GM21390 (cell line): ENCODE results near the gene DNHD1.

Experiments
- ATAC-seq: cut with Tn5 transposase; IDR thresholded peaks from one replicate; pipeline ENCODE4 v1.9.1; 2021; ENCODE audit not compliant: unreplicated experiment

Gene DNHD1

GRCh38 chr11:6497069-6497839 is at the start of gene DNHD1:
DNHD1 (plus strand) TSS chr11:6497280; CDS start chr11:6498216, 936 bp downstream.
- ATAC-seq = no peak

GRCh38 chr11:6448574-6448973 is 48.5 kb upstream of the DNHD1 start:
- ATAC-seq = no peak

- ATAC-seq = no peak
These were observed 44.9 kb upstream of the DNHD1 start for GRCh38 chr11:6452219-6452618.

GRCh38 chr11:6453152-6453551 is 43.9 kb upstream of the DNHD1 start:
- no peak for ATAC-seq

- ATAC-seq = no peak
These were observed 42.0 kb upstream of the DNHD1 start for GRCh38 chr11:6455070-6455469.

GRCh38 chr11:6456361-6457073 is 40.6 kb upstream of the DNHD1 start:
- no peak for ATAC-seq

GRCh38 chr11:6457581-6458320 is 39.3 kb upstream of the DNHD1 start:
- ATAC-seq = no peak

GRCh38 chr11:6458352-6459098 is 38.6 kb upstream of the DNHD1 start:
- ATAC-seq = no peak

- no peak for ATAC-seq
These were observed 38.0 kb upstream of the DNHD1 start for GRCh38 chr11:6459099-6459450.

GRCh38 chr11:6468712-6469495 is 28.2 kb upstream of the DNHD1 start:
- ATAC-seq = peak; percentile 81

- no peak for ATAC-seq
These were observed 27.5 kb upstream of the DNHD1 start for GRCh38 chr11:6469599-6469998.

GRCh38 chr11:6472934-6473333 is 24.1 kb upstream of the DNHD1 start:
- ATAC-seq = no peak

GRCh38 chr11:6473451-6474412 is 23.3 kb upstream of the DNHD1 start, which contains the start of gene TRIM3:
TRIM3 (minus strand) TSS chr11:6473941; CDS start chr11:6465695, 8,246 bp downstream.
- peak; percentile 68 for ATAC-seq

- peak; percentile 1 for ATAC-seq
These were observed 22.7 kb upstream of the DNHD1 start for GRCh38 chr11:6474413-6474792.

- ATAC-seq = no peak
These were observed 22.1 kb upstream of the DNHD1 start for GRCh38 chr11:6474806-6475500.

- ATAC-seq = no peak
These were observed 21.1 kb upstream of the DNHD1 start for GRCh38 chr11:6475936-6476335.

- ATAC-seq = no peak
These were observed 20.5 kb upstream of the DNHD1 start for GRCh38 chr11:6476571-6476970.

GRCh38 chr11:6480299-6480914 is 16.7 kb upstream of the DNHD1 start:
- ATAC-seq = no peak
